Mononuclear cell (primary cell): ENCODE data around the gene TMEM50B. TPM values are rescaled to one million over a fixed set of nuclear protein-coding genes. Genes with fewer than 3 reads are reported as not detected.

Source experiments
- H3K27me3 ChIP-seq: 2 replicates; pipeline ENCODE4 v1.6.0; 2011; ENCODE audit warnings: low read length, control low read depth; ENCODE audit not compliant: insufficient read depth
- H3K4me1 ChIP-seq: 2 replicates; pipeline ENCODE4 v1.5.1; 2011; ENCODE audit warnings: mild to moderate bottlenecking, low read length, control low read depth; ENCODE audit not compliant: insufficient read depth
- H3K4me3 ChIP-seq: 2 replicates; pipeline ENCODE4 v1.5.1; 2011; ENCODE audit warnings: mild to moderate bottlenecking, low read length, moderate library complexity
- H3K9me3 ChIP-seq: 2 replicates; pipeline ENCODE4 v1.5.1; 2011; ENCODE audit warnings: low read depth, mild to moderate bottlenecking, control low read depth, low read length
- total RNA-seq: library from RNA; depleted of rRNA; stranded (reverse); fragments of >200 nt; gene quantifications from one replicate; pipeline ENCODE4 v1.2.3, GENCODE V29; 2012

The TMEM50B gene
- total RNA-seq, 1 donor: 50.5 TPM

DNA sequence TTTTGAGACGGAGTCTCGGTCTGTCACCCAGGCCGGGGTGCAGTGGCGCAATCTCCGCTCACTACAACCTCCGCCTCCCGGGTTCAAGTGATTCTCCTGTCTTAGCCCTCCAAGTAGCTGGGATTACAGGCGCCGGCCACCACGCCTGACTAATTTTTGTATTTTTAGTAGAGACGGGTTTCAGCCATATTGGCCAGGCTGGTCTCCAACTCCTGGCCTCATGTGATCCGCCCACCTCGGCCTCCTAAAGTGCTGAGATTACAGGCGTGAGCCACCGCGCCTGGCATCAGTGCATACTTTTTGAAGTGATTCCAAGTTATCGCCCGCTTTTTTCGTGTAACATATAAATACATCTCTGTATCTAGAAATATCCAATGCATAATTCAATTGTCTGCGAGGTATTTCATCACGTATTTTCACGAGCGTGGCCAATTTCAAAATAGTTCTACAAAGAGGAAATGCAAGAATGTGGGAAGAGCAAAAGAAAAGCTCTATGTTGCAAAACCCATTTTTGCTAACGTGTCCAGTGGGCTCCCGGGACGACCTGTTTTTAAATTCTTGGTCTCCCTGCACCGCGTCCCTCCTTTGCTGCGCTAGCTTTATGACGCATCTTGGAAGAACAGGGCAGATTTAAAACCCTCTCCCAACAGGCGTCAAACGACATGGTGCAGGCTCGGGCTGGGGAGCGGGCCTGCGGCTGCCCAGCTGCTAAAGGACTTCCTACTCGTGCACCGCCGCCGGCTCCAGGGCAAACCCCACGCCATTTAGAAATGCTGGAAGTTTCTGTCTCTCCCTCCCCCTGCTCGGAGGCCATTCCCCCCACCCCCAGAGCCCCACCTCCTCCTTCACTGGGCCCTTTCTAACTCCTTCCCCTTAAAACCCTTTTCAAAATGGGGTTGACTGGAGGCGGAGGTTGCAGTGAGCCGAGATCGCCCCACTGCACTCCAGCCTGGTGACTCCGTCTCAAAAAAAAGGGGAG, 77.5 kb downstream of the TMEM50B start:
- Histone ChIP-seq H3K4me3 (peak overlapping the region; percentile 93), H3K4me1 (peaks cover 82% of the 10 kb centered on the region), H3K27me3 (no peaks in the 10 kb centered on the region), H3K9me3 (no peaks in the 10 kb centered on the region)

DNA sequence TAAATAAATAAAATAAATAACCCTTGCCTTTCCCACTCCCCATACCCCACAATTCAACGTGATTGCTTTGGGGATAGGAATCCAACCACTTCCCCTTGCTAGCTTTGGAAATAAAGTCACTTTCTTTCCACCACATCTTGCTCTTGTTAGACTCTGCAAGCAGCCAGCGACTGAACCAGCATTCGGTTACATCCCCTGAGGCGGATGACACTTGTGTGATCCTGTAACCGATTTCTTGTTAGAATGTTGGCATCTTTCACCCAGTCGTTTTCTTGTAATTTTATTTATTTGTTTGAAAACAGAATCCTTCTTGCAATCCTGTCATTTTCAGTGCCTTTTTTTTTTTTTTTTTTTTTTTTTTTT, 78.2 kb downstream of the TMEM50B start:
- Histone ChIP-seq H3K4me3 (no peak overlapping the region), H3K9me3 (no peaks in the 10 kb centered on the region)

More for the DNA sequence above, 78.2 kb downstream of the TMEM50B start:
- H3K4me1 ChIP-seq: peaks cover 82% of the 10 kb centered on the region
- H3K27me3 ChIP-seq: no peaks in the 10 kb centered on the region

Other genes starting within 250 kb of the TMEM50B start
- gene IL10RB, start 213.6 kb downstream of the TMEM50B start, total RNA-seq: 18.7 TPM
- gene IFNAR1, start 155.0 kb downstream of the TMEM50B start, total RNA-seq: 12.4 TPM
- gene IFNGR2, start 76.6 kb downstream of the TMEM50B start, total RNA-seq: 88.1 TPM
- gene DNAJC28, start 11.7 kb upstream of the TMEM50B start, total RNA-seq: not detected
- gene GART, start 62.1 kb upstream of the TMEM50B start, total RNA-seq: 25.5 TPM
- 310 TPM for gene SON, start 63.1 kb upstream of the TMEM50B start, total RNA-seq
- gene DONSON, start 108.7 kb upstream of the TMEM50B start, total RNA-seq: 7.5 TPM
- 16.1 TPM for gene CRYZL1, start 161.8 kb upstream of the TMEM50B start, total RNA-seq
- 2.1 TPM for gene ITSN1, start 162.5 kb upstream of the TMEM50B start, total RNA-seq